Fibroblast of lung (primary cell): ENCODE measurements around the gene MS4A15. TPM values are rescaled to one million over a fixed set of nuclear protein-coding genes. Genes with fewer than 3 reads are reported as not detected.

Experiments
- DNase-seq, 2 donors: peaks; one replicate each; pipeline versions ENCODE4 v3.0.0 to v3.0.0-alpha.2; 2010; ENCODE audit warnings: low read depth in 2 of 2
- H2AFZ ChIP-seq: 2 replicates; pipeline ENCODE4 v1.5.1; 2012; ENCODE audit warnings: low read length, control low read depth, inconsistent platforms
- H3K27ac ChIP-seq: 2 replicates; pipeline ENCODE4 v1.5.1; 2011; ENCODE audit warnings: low read length, control low read depth; ENCODE audit not compliant: insufficient read depth
- H3K27me3 ChIP-seq: 2 replicates; pipeline ENCODE4 v1.5.1; 2011; ENCODE audit warnings: mild to moderate bottlenecking, low read length; ENCODE audit not compliant: control insufficient read depth, insufficient read depth
- H3K36me3 ChIP-seq: 2 replicates; pipeline ENCODE4 v1.5.1; 2011; ENCODE audit warnings: low read length; ENCODE audit not compliant: control insufficient read depth, insufficient read depth
- H3K4me1 ChIP-seq: 2 replicates; pipeline ENCODE4 v1.5.1; 2011; ENCODE audit warnings: low read length; ENCODE audit not compliant: control insufficient read depth, insufficient read depth; ENCODE audit errors: extremely low read depth
- H3K4me2 ChIP-seq: 2 replicates; pipeline ENCODE4 v1.5.1; 2011; ENCODE audit warnings: low read length, control low read depth; ENCODE audit not compliant: insufficient read depth; ENCODE audit errors: extremely low read depth
- H3K4me3 ChIP-seq, 4 experiments: fragments of 200-600 bp in 1 of 4; sonication (generic) in 1 of 4; replicated peaks in 1 of 4; 2 replicates each; pipeline ENCODE4 v1.5.1; 2011 to 2016; ENCODE audit warnings: low read length in 4 of 4, low read depth in 3 of 4, mild to moderate bottlenecking in 3 of 4, control low read depth in 2 of 4, inconsistent platforms in 1 of 4, mixed read lengths in 1 of 4; ENCODE audit not compliant: insufficient read depth in 1 of 4; ENCODE audit errors: control extremely low read depth in 1 of 4
- H3K79me2 ChIP-seq: 2 replicates; pipeline ENCODE4 v1.5.1; 2012; ENCODE audit warnings: mild to moderate bottlenecking, low read length, inconsistent platforms; ENCODE audit not compliant: control insufficient read depth, insufficient read depth
- H3K9ac ChIP-seq: 2 replicates; pipeline ENCODE4 v1.5.1; 2011; ENCODE audit warnings: mild to moderate bottlenecking, low read length, control low read depth; ENCODE audit not compliant: insufficient read depth
- H3K9me3 ChIP-seq: 2 replicates; pipeline ENCODE4 v1.5.1; 2012; ENCODE audit warnings: low read depth, low read length; ENCODE audit not compliant: control insufficient read depth, insufficient read depth
- H4K20me1 ChIP-seq: 2 replicates; pipeline ENCODE4 v1.5.1; 2011; ENCODE audit warnings: low read length; ENCODE audit not compliant: control insufficient read depth, insufficient read depth; ENCODE audit errors: extremely low read depth
- CTCF ChIP-seq, 2 donors: IDR thresholded peaks in 1 of 2; conservative IDR thresholded peaks in 1 of 2; 1 replicate in 1 of 2; 2 replicates in 1 of 2; pipeline ENCODE4 v1.5.1; 2011 to 2012; ENCODE audit warnings: low read length in 2 of 2, control low read depth in 1 of 2, inconsistent platforms in 1 of 2, low read depth in 1 of 2, mild to moderate bottlenecking in 1 of 2
- EZH2 ChIP-seq: IDR thresholded peaks from 2 replicates; pipeline ENCODE4 v1.5.1; 2012; ENCODE audit warnings: low read length, control low read depth, mild to moderate bottlenecking; ENCODE audit errors: missing control alignments
- polyA plus RNA-seq, 2 donors: library from polyadenylated mRNA; depleted of rRNA in 1 of 2; stranded (reverse) in 1 of 2; unstranded in 1 of 2; fragments of >200 nt; gene quantifications; 2 replicates each; pipeline ENCODE4 v1.2.1, GENCODE V29; 2011 to 2012; ENCODE audit warnings: missing spikeins in 1 of 2
- total RNA-seq: library from RNA; depleted of rRNA; stranded (reverse); fragments of >200 nt; gene quantifications from 2 replicates; pipeline ENCODE4 v1.2.1, GENCODE V29; 2014

Gene MS4A15
- total and polyA plus RNA-seq, 2 donors (not counting 1 experiment from before 2014, with no cell fraction given): not detected

GRCh38 chr11:60772666-60773065 lies 16.0 kb downstream of the MS4A15 start:
- no peak overlapping the region for H3K27ac ChIP-seq
- no peak for TF ChIP-seq CTCF (conservative IDR thresholded peaks at IDR 0.05 in 1 of 2, IDR thresholded peaks at IDR 0.05 in 1 of 2; ENCODE audit: low read depth in 1 of 2, low read length in 2 of 2)
- TF ChIP-seq EZH2: no peak
- no peaks in the 10 kb centered on the region for H3K27me3 ChIP-seq
- no peak for DNase-seq
- H4K20me1 ChIP-seq: no peaks in the 10 kb centered on the region
- H3K4me2 ChIP-seq: no peak overlapping the region
- no peaks in the 10 kb centered on the region for H3K9me3 ChIP-seq
- H3K4me1 ChIP-seq: peaks cover 3% of the 10 kb centered on the region
- H3K9ac ChIP-seq: no peak overlapping the region
- no peaks in the 10 kb centered on the region for H3K36me3 ChIP-seq
- H2AFZ ChIP-seq: no peak overlapping the region
- no peak overlapping the region for H3K4me3 ChIP-seq
- H3K79me2 ChIP-seq: no peaks in the 10 kb centered on the region

- H3K79me2 ChIP-seq: no peaks in the 10 kb centered on the region
- no peak for DNase-seq
- H3K27ac ChIP-seq: no peak overlapping the region
- H3K36me3 ChIP-seq: no peaks in the 10 kb centered on the region
- TF ChIP-seq CTCF (conservative IDR thresholded peaks at IDR 0.05 in 1 of 2, IDR thresholded peaks at IDR 0.05 in 1 of 2; ENCODE audit: low read depth in 1 of 2, low read length in 2 of 2): no peak
- TF ChIP-seq EZH2: no peak
- no peaks in the 10 kb centered on the region for H3K27me3 ChIP-seq
- no peaks in the 10 kb centered on the region for H4K20me1 ChIP-seq
- no peak overlapping the region for H3K9ac ChIP-seq
- H3K9me3 ChIP-seq: no peaks in the 10 kb centered on the region
- H3K4me2 ChIP-seq: no peak overlapping the region
- peaks cover 5% of the 10 kb centered on the region for H3K4me1 ChIP-seq
- H2AFZ ChIP-seq: no peak overlapping the region
- H3K4me3 ChIP-seq: no peak overlapping the region
These were observed 18.1 kb downstream of the MS4A15 start for GRCh38 chr11:60774726-60775125.

GRCh38 chr11:60775420-60775961 lies 18.8 kb downstream of the MS4A15 start:
- Histone ChIP-seq H2AFZ (no peak overlapping the region), H3K9ac (no peak overlapping the region), H3K27ac (no peak overlapping the region)

More at GRCh38 chr11:60775420-60775961, 18.8 kb downstream of the MS4A15 start:
- Histone ChIP-seq H3K4me3 (no peak overlapping the region), H3K4me1 (peaks cover 5% of the 10 kb centered on the region), H3K79me2 (no peaks in the 10 kb centered on the region), H3K9me3 (no peaks in the 10 kb centered on the region), H4K20me1 (no peaks in the 10 kb centered on the region), H3K4me2 (no peak overlapping the region), H3K36me3 (no peaks in the 10 kb centered on the region), H3K27me3 (no peaks in the 10 kb centered on the region)
- TF ChIP-seq EZH2: no peak
- TF ChIP-seq CTCF (conservative IDR thresholded peaks at IDR 0.05 in 1 of 2, IDR thresholded peaks at IDR 0.05 in 1 of 2; ENCODE audit: low read depth in 1 of 2, low read length in 2 of 2): peak; percentile 92 to 97
- peak; percentile 75 to 91 for DNase-seq
